Chondrocyte (in vitro differentiated cells): Measurements from ENCODE around the gene DUSP15. TPM values are rescaled to one million over a fixed set of nuclear protein-coding genes. Genes with fewer than 3 reads are reported as not detected.

Experiments
- DNase-seq: peaks from one replicate; pipeline ENCODE4 v3.0.0; 2021; ENCODE audit warnings: mixed read lengths, low spot score
- H3K27ac Mint-ChIP-seq: one replicate; pipeline ENCODE4 v1.8.0; 2021; ENCODE audit warnings: mild to moderate bottlenecking, moderate library complexity, mixed read lengths; ENCODE audit not compliant: unreplicated experiment
- H3K27me3 Mint-ChIP-seq: 2 replicates; pipeline ENCODE4 v1.8.0; 2021; ENCODE audit warnings: low read depth, mixed read lengths
- H3K36me3 Mint-ChIP-seq: 2 replicates; pipeline ENCODE4 v1.8.0; 2021; ENCODE audit warnings: low read depth, mixed read lengths
- H3K4me1 Mint-ChIP-seq: 2 replicates; pipeline ENCODE4 v1.8.0; 2021; ENCODE audit warnings: low read depth, mild to moderate bottlenecking, mixed read lengths
- H3K4me3 Mint-ChIP-seq: one replicate; pipeline ENCODE4 v1.8.0; 2021; ENCODE audit warnings: mild to moderate bottlenecking, moderate library complexity, mixed read lengths; ENCODE audit not compliant: unreplicated experiment
- H3K9me3 Mint-ChIP-seq: 2 replicates; pipeline ENCODE4 v1.8.0; 2021; ENCODE audit warnings: low read depth, mixed read lengths
- CTCF ChIP-seq: fragments of 200-600 bp; sonication (generic); IDR thresholded peaks from 2 replicates; pipeline ENCODE4 v1.5.0; 2021; ENCODE audit warnings: antibody characterized with exemption, mild to moderate bottlenecking, moderate library complexity
- total RNA-seq: library from RNA; stranded (reverse); gene quantifications from 3 replicates; pipeline ENCODE4 v1.2.1, GENCODE V29; 2021

Gene DUSP15
- total RNA-seq, 1 donor from 2014 or later, result 11.5 TPM

- no peaks in the 10 kb centered on the region for H3K9me3 Mint-ChIP-seq
- peak overlapping the region; percentile 86 for H3K27ac Mint-ChIP-seq
- peaks cover 32% of the 10 kb centered on the region for H3K4me1 Mint-ChIP-seq
- no peaks in the 10 kb centered on the region for H3K27me3 Mint-ChIP-seq
- no peak overlapping the region for H3K4me3 Mint-ChIP-seq
- no peaks in the 10 kb centered on the region for H3K36me3 Mint-ChIP-seq
- no peak for TF ChIP-seq CTCF
- no peak for DNase-seq
Measured at GRCh38 chr20:31836853-31837608, 33.3 kb downstream of the DUSP15 start.

GRCh38 chr20:31835977-31836852 is 34.1 kb downstream of the DUSP15 start:
- H3K27ac Mint-ChIP-seq, result peak overlapping the region; percentile 86
- no peak overlapping the region for H3K4me3 Mint-ChIP-seq
- no peak for DNase-seq
- H3K4me1 Mint-ChIP-seq, result peaks cover 24% of the 10 kb centered on the region
- H3K36me3 Mint-ChIP-seq, result no peaks in the 10 kb centered on the region
- no peaks in the 10 kb centered on the region for H3K27me3 Mint-ChIP-seq
- H3K9me3 Mint-ChIP-seq, result no peaks in the 10 kb centered on the region
- peak; percentile 13 for TF ChIP-seq CTCF

- Mint-ChIP-seq H3K36me3 (no peaks in the 10 kb centered on the region), H3K4me3 (no peak overlapping the region), H3K9me3 (no peaks in the 10 kb centered on the region), H3K27ac (peak overlapping the region; percentile 86), H3K27me3 (no peaks in the 10 kb centered on the region), H3K4me1 (peaks cover 17% of the 10 kb centered on the region)
- no peak for TF ChIP-seq CTCF
- DNase-seq, result no peak
Measured at GRCh38 chr20:31835554-31835953, 34.8 kb downstream of the DUSP15 start.

DNA sequence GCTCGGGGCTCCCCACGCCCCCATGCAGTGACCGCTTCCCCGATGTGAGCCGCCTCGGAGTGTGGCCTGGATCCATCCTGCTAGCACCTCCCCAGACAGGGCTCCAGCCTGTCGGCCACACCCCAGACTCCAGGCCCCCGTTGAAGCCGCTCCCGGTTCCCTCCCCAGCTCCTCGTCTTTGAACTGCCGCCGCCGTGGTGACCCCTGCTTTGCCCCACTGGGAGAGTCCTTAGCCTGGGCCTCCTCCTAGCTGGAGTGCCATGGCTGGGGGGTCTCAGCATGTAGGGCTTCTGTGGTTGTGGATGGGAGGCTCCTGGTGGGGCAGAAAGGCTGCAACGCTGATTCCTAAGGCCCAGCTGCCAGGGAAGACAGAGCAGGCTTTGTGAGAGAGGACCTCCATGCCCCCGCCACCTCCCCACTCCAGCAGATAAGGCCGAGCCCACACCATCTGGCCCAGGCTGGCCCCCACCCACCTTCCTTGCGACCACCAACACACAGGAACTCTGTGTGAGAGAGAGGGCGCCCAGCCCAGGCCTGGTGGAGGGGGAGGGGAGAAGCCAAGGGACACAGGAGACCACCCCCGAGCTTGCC is 36.3 kb downstream of the DUSP15 start:
- no peaks in the 10 kb centered on the region for H3K36me3 Mint-ChIP-seq
- no peak overlapping the region for H3K4me3 Mint-ChIP-seq
- H3K4me1 Mint-ChIP-seq, result peaks cover 15% of the 10 kb centered on the region
- no peak for TF ChIP-seq CTCF
- H3K27me3 Mint-ChIP-seq, result no peaks in the 10 kb centered on the region
- DNase-seq, result peak; percentile 90
- H3K9me3 Mint-ChIP-seq, result no peaks in the 10 kb centered on the region
- H3K27ac Mint-ChIP-seq, result no peak overlapping the region
